PFSK-1 (cell line): ENCODE data around the gene EYA2.

Source experiments
- FOXP2 ChIP-seq: optimal IDR thresholded peaks from 2 replicates; pipeline ENCODE3; 2011; ENCODE audit warnings: borderline replicate concordance, control low read depth, inconsistent platforms; ENCODE audit not compliant: insufficient read depth; ENCODE audit errors: extremely low read length, extremely low read depth
- POLR2AphosphoS5 ChIP-seq: IDR thresholded peaks from 2 replicates; pipeline ENCODE4 v1.6.1; 2012; ENCODE audit warnings: low read depth, mild to moderate bottlenecking, control low read depth, low read length, moderate library complexity
- REST ChIP-seq, 2 experiments: IDR thresholded peaks; 2 replicates each; pipeline versions ENCODE4 v1.6.1 to v1.8.0; 2011 to 2012; ENCODE audit warnings: low read depth in 2 of 2, low read length in 2 of 2, control low read depth in 1 of 2, inconsistent platforms in 1 of 2, mild to moderate bottlenecking in 1 of 2, moderate library complexity in 1 of 2; ENCODE audit not compliant: insufficient read depth in 1 of 2
- SIN3A ChIP-seq: IDR thresholded peaks from 2 replicates; pipeline ENCODE4 v1.6.1; 2012; ENCODE audit warnings: mild to moderate bottlenecking, low read length, moderate library complexity, borderline replicate concordance; ENCODE audit not compliant: insufficient read depth
- TAF1 ChIP-seq: IDR thresholded peaks from 2 replicates; pipeline ENCODE4 v1.6.1; 2012; ENCODE audit warnings: low read length, control low read depth, borderline replicate concordance; ENCODE audit not compliant: insufficient read depth

The EYA2 gene

GRCh38 chr20:47044938-47045337 is 150.3 kb downstream of the EYA2 start:
- TF ChIP-seq POLR2AphosphoS5: no peak
- no peak for TF ChIP-seq FOXP2
- no peak for TF ChIP-seq SIN3A
- no peak for TF ChIP-seq REST (IDR thresholded peaks at IDR 0.05; ENCODE audit: insufficient read depth in 1 of 2, low read depth in 2 of 2, low read length in 2 of 2)
- TF ChIP-seq TAF1: no peak

GRCh38 chr20:47048054-47048453 is 153.4 kb downstream of the EYA2 start:
- TF ChIP-seq SIN3A: no peak
- TF ChIP-seq TAF1: no peak
- no peak for TF ChIP-seq FOXP2
- TF ChIP-seq REST (IDR thresholded peaks at IDR 0.05; ENCODE audit: insufficient read depth in 1 of 2, low read depth in 2 of 2, low read length in 2 of 2): no peak
- no peak for TF ChIP-seq POLR2AphosphoS5

GRCh38 chr20:47049771-47050170 is 155.1 kb downstream of the EYA2 start:
- TF ChIP-seq FOXP2 (no peak), REST (IDR thresholded peaks at IDR 0.05; ENCODE audit: insufficient read depth in 1 of 2, low read depth in 2 of 2, low read length in 2 of 2) (no peak), POLR2AphosphoS5 (no peak), SIN3A (no peak), TAF1 (no peak)

GRCh38 chr20:47050996-47051395 is 156.4 kb downstream of the EYA2 start:
- TF ChIP-seq FOXP2 (no peak), TAF1 (no peak), REST (IDR thresholded peaks at IDR 0.05; ENCODE audit: insufficient read depth in 1 of 2, low read depth in 2 of 2, low read length in 2 of 2) (no peak), POLR2AphosphoS5 (no peak), SIN3A (no peak)

- TF ChIP-seq FOXP2 (no peak), REST (IDR thresholded peaks at IDR 0.05; ENCODE audit: insufficient read depth in 1 of 2, low read depth in 2 of 2, low read length in 2 of 2) (no peak), SIN3A (no peak), TAF1 (no peak), POLR2AphosphoS5 (no peak)
Measured at GRCh38 chr20:47051936-47052526, 157.4 kb downstream of the EYA2 start.
